NCI-H2196 treated with DMSO at 0.1 percent for 48 hours (cell line): ENCODE data around the gene CDHR5.
"Not testable (repeated sequence)": the region's sequence is repeated elsewhere in the genome, so short reads cannot be mapped to it uniquely, and the experiment has no call there.

Experiments
- DNase-seq: peaks from one replicate; lab custom pipeline; 2025; ENCODE audit not compliant: unreplicated experiment; lab: John Stamatoyannopoulos, UW

CDHR5 gene

GRCh38 chr11:587978-588380 is 36.8 kb downstream of the CDHR5 start:
- no peak for DNase-seq

GRCh38 chr11:587546-587945 is 37.2 kb downstream of the CDHR5 start:
- no peak for DNase-seq

DNA sequence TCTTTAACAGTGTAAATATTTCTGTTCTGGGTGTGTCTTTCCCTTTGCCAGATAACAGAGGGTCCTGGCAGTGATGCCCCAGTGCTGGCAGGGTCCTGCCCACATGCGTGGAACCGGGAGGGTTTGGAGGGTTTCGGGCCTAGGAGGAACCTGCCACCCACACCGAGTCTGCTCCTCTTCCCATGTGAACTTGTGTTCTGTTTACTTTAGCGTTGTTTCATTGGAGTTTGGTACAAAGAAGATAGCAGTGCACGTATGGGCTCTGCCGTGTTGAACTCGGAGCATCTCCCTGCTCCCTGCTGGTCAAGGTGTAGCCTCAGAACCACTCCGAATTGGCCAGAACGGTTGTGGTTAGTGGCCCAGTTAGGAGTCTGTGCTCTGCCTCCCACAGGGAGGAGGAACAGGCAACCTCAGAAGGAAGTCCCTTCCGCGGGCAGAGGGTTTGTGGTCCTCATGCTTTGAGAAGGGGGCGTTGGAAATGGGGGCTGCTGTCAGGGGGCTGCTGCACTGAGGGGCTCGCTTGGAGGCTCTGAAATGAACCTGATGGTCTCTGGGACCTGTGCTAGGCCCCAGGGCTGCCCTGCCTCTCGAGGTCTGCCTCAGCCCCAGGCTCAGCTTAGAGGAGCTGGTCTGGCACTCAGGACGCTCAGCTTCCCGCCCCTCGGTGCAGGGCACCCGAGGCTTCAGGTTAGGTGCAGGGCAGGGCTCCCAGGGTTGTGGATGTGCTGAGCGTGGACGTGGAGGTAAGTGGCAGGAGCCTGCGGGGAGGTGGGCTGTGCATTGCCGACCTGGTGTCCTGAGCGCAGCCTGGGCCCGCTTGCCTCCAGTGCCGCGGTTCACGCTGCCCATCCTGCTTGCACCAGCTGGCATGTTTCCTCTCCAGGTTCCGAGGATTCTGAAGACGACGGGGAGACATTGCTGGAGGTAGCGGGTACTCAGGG is 38.1 kb downstream of the CDHR5 start:
- no peak for DNase-seq

DNA sequence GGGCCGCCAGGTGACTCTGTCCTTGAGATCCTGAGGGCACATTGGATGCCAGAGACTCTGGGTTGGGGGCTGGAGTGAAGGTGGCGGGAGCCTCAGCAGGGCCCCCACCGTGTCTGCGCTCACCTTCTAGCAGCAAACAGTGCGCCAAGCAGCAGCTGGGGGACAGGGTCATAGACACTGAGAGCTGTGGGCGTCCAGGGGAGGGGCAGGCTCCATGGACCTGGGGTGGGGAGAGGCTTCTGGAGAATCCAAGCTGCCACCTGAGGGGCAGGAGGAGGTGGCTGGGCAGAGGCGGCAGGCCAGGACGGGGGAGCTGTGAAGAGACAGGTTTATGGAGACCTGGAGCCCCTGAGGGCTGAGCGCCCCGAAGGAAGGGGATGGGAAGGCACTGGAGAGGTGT is 40.5 kb downstream of the CDHR5 start:
- DNase-seq: no peak

- no peak for DNase-seq
Observed at GRCh38 chr11:581752-582151, 43.0 kb downstream of the CDHR5 start.

DNA sequence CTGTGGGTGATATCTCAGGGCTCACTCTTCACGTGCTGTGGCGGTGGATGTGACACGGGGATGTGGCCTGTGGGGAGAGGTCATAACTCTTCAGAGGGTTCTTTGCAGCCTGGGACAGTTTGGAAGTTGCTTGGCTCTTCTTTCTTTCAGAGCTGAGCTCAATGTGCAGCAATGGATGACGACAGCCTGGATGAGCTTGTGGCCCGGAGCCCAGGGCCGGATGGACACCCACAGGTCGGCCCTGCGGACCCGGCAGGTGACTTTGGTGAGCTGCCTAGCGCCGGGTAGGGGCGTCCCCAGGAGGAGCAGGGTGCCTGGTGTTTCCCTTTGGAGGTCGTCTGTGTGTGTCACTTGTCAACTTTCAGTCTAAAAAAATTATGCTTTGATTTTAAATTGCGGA is 43.4 kb downstream of the CDHR5 start:
- no peak for DNase-seq

DNA sequence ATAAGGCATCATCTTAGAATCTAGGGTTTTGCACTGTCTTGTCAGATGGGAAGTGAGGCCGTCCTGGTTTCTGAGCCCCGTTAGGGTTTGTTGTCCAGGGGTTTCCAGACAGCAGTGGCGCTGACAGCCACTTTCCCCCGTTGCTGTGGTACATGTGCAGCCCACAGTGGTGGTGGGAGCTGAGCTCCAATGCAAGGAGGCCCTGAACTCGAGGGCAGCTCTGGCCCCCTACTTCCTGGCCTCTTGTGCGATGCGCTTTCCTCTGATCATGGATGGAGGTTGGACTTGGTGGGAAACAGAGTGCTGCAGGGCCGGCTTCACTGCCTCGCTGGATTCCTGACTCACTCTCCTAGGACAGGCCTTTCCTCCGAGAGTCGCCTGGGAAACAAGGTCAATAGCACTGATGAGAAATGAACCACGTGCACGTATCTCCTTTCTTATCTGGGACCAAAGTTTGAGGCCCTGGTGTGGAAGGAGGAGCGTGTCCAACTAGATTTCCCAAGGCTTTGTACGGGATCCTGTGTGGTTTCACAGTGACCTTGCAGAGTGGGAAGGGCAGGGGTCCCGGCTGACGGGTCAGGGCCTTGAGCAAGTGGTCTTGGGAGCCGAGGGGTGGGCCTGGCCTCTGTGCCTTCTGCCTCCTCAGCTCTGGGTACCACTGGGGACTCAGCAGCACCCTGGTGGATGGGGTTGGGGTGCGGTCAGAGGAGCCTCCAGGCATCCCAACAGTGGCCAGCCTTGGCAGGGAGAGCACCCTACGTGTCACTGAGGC is 44.7 kb downstream of the CDHR5 start:
- DNase-seq: no peak

- DNase-seq: no peak
Observed at GRCh38 chr11:578276-579035, 46.3 kb downstream of the CDHR5 start.

DNA sequence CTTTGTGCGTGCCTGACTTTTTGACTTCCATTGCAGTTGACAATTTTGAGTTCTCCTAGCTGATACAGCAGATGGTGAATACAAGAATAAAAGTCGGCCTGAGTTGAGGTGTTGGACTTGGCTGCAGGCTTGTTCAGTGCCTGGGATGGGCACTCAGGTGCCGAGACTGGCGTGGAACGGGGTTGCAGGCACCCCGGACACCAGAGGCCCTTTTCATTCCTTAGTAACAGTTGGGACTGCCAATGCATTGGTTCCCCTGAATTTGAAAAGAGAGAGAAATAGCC is 47.2 kb downstream of the CDHR5 start:
- no peak for DNase-seq

GRCh38 chr11:576811-577610 is 47.7 kb downstream of the CDHR5 start:
- DNase-seq: no peak

DNA sequence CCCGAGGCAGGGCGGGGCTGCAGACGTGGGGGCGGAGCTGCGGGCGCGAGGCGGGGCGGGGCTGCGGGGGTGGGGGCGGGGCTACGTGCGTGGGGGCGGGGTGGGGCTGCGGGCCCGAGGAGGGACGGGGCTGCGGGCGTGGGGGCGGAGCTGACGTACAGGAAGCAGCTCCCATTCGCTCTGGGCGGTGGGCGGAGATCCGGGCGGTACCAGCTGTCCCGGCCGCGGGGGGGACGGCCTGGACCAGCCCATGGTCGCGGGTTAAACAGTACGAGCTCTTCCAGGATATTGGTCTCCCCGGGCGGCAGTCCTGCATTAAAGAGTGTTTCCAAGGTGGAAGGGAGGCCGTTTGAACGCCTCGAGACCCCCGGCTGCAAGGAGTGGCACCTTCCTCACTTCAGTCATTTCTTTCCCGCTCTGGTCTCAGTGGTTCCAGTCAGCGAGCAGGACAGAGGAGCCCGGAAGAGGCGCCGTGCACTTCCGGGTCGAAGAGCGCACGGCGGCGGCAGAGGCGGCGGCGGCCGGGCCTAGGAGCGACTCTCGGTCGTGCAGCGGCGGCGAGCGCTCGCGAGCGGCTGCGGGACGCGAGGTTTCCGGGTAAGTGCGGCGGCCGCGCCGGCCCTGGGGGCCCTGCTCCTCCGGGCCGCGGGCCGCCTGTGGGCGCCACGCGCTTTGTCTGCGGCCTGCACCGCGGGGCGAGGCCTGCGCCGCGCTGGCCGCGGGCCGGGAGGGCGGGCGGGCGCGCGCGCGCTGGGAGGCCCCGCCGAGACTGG is 48.6 kb downstream of the CDHR5 start, which contains the start of gene PHRF1:
Gene PHRF1, plus strand, starts transcription at position 475 of the 773 bp plus-strand sequence. CDS start 5,043 bp downstream, outside the sequence.
- peak; percentile 90 for DNase-seq

GRCh38 chr11:575313-575995 is 49.3 kb downstream of the CDHR5 start:
- DNase-seq: peak; percentile 66

DNA sequence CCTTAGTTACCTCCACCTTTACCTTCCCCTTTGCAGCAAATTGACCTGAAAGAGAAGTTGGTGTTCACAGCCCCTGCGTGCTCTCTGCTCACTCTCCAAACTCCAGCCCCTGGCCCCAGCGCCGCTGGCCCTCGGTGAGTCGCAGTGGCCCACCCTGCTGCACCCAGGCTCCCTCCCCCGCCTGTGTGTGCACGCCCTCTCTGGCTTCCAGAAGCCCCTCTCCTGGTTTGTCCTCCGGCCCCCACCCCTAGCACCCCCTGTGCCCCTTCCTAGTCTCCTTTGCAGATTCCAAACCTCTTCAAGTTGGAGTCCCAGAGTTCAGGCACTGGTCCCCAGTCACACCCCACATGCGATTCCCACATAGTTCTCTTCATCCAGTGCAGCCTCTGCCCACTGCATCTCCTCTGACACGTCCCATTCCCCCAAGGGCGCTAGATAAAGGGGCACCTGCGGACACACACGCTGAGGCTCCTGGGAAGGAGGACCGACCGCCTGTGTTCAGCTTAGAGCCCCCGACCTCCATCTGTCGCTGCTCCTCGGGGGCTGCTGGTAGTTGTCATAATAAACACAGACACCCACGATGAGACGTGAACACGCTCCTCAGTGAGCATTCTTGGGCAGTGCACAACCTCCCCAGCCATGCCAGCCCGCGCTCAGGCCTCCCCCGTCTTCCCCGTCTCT is 50.0 kb downstream of the CDHR5 start:
- DNase-seq: no peak

DNA sequence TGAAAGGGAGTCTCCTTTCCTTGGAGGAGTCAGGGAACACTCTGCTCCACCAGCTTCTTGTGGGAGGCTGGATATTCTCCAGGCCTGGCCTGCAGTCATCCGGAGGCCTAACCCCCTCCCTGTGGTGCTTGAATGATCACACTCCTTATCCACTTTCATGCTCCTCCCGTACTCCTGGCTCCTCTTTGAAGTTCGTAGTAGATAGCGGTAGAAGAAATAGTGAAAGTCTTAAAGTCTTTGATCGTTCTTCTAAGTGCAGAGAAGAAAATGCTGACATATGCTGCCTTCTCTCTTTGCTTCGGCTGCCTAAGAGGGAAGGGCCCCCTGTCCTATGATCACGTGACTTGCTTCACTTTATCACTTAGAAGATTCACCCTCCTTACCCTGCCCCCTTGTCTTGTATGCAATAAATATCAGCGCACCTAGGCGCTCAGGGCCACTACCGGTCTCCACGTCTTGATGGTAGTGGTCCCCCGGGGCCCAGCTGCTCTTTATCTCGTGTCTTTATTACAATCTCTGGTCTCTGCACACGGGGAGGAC is 50.7 kb downstream of the CDHR5 start:
- not testable (repeated sequence) for DNase-seq

GRCh38 chr11:573146-573759 is 51.5 kb downstream of the CDHR5 start:
- no peak for DNase-seq

- no peak for DNase-seq
Observed at GRCh38 chr11:571802-572185, 53.0 kb downstream of the CDHR5 start.

GRCh38 chr11:569158-569885 is 55.4 kb downstream of the CDHR5 start:
- no peak for DNase-seq
